GM19240 (cell line): Measurements from ENCODE around the gene SLC4A4.

ENCODE experiments used
- DNase-seq: peaks from one replicate; pipeline ENCODE4 v3.0.0; 2011; ENCODE audit warnings: low spot score; ENCODE audit not compliant: insufficient read length

Gene SLC4A4

DNA sequence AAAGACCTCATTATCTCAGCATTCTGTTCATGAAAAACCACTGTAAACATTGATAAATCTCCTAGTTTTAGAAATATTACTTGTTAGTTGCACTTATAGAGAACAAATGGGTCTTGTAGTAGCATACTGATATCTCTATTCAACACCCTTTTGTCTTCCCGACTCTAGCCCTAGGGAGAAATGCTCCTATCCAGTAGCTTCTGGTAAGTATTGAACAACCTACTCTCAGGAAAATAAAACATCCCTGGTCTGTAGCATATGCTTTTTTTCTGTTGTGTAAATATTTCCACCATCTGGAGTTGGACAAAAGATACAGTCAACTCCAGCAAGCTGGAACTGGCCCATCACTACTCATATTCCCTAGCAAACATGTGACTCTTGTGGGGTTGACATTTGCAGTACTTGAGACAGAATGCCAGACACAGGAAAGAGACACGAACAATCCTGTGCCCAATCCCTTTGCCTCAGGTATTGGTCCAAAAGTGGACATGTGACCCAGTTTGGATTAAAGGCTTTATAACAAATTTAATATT is 256.8 kb downstream of the SLC4A4 start:
- DNase-seq = no peak

DNA sequence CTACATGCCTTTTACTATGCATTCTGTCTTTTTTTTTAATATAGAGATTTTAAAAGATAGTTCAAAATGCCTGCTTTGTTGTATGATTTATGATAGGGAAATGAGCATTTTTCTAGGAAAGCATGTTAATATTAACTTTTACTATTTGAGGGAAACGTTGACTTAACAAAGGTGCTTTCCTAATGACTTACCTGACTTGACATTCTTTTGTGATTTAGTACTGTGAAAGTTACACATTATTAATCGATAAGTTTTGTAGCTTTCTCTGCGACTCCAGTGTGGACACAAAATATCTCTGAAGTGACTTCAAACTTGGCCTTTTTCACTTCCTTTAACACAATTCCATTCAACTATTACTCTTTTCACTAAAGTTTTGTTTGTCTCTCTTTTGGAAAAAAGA is 260.8 kb downstream of the SLC4A4 start:
- no peak for DNase-seq

DNA sequence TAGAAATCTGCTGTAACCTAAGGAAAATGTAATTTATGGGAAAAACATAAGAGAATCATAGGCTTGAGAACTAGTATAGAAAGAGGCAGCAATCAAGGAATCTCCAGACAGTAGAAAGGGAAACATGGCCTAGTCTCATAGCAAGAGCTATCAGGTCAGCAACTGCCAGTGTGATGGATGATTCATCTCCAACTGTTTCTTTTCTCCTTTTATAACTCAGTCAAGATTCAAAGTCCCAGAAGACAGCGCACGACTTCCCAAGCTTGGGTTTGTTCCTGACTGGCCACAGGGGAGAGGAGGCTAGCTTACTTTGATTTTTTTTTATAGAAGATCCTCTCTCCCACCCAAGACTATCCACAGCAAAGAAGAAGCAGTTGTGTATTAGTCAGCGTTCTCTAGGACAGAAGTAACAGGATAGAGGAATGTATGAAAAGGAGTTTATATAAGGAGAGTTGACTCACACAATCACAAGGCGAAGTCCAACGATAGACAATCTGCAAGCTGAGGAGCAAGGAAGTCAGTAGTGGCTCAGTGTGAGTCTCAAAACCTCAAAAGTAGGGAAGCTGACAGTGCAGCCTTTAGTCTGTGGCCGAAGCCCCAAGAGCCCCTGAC is 263.6 kb downstream of the SLC4A4 start:
- DNase-seq = no peak

DNA sequence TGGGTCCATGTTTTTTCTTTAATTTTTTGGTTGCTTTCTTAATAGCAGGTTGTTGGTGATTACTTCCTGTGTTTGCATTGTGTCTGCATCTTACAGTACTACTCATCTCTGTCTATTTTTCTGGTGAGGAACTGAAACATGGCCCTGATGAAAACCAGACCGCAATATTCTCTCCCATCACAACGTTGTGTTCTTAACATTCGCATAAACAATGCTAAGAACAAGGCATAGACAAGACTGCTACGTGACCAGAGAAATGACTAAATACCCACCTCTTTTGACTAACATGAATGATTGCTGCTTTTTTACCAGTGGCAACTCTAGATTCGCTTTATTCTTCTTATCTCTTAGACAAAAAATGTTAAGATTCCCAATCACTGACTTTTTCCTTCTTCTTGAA is 266.0 kb downstream of the SLC4A4 start:
- DNase-seq = peak; percentile 1

DNA sequence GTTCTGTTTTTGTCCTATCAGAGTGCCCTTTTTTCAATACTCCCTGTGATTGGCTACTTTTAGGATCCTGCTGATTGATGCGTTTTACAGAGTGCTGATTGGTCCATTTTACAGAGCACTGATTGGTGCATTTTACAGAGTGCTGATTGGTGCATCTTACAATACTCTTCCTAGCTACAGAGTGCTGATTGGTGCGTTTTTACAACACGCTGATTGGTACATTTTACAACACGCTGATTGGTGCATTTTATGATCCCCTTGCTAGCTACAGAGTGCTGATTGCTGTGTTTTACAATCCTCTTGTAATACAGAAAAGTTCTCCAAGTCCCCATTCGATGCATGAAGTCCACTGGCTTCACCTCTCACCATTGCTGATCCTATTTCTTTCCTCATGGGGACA is 268.3 kb downstream of the SLC4A4 start:
- DNase-seq = no peak

DNA sequence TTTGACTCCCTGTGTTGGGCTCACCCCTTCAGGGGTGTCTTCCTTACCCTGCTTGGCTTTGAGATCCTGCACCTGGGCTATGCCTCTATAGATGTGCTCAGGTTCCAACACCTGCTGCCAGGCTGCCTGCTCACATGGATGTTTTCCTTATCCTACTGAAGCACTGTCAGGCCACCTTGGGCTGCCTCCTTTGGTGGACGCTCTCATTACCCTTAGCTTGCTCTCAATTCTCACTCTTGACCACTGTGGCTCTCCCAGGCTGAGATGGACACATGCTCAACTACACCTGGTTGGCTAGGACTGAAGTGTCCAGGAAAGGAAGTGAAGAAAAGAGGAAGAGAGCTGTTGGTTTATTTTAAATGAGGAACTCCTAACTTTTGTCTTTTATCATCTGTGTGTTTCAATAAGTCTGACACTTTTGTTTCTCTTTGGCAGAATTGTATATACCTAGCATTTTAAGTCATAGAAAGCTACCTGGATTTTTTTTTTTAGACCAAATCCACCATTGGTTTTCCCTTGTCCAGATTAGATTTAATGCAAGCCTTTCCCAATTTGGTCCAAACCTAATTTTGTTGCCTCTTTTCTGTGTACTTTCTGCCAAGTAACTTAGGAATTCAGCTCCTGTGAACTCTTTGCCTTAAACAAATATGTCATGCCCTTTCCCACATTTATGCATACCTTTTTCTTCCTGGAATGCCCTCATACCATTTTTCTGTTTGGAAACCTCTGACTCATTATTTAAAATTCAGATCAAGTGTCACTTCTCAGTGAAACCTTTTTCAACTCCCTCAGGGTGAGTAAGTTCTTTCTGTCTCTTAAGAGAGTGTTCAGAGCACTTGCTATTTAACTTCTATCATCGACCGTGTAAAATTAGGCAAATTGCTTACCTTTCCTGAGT is 269.2 kb downstream of the SLC4A4 start:
- DNase-seq = no peak

DNA sequence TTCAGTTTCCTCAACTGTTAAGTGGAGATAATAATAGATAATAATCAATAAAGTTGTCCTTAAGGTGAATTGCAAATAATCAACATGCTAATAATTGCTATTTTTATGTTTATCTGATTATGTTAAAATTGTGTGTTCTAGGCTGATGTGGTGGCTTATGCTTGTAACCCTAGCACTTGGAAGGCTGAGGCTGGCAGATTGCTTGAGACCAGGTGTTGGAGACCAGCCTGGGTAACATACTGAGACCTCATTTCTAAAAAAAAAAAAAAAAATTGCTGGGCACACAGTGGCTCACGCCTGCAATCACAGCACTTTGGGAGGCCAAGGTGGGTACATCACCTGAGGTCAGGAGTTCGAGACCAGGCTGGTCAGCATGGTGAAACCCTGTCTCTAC is 269.9 kb downstream of the SLC4A4 start:
- DNase-seq = no peak

DNA sequence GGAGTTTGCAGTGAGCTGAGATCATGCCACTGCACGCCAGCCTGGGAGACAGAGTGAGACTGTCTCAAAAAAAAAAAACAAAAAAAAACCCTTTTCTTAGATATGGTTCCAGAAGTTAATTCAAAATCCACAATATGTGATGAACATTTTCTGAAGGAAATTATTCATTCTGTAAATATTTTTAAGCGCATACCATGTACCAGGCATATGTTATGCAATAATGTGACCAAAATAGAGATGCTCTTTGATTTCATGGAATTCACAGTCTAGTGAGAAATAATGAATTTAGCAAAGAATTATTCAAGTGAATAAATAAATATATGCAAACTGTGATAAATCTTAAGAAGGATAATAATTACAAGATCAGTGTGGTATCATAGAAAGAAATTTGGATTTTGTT is 270.3 kb downstream of the SLC4A4 start:
- DNase-seq = no peak

DNA sequence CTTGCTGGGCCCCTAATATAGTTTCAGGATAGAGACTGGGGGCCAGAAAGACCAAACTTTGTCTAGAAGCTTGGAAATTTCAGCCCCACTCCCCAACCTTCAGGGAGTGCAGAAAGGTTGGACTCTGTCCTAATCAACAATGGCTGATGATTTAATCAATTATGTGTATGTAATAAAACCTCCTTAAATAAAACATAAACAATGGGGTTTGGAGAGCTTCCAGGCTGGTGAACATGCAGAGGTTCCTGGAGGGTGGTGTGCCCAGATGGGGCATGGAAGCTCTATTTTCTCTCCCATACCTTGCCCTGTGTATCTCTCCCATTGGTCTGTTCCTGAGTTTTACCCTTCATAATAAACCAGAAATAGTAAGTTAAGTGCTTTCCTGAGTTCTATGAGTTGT is 270.8 kb downstream of the SLC4A4 start:
- DNase-seq = no peak

DNA sequence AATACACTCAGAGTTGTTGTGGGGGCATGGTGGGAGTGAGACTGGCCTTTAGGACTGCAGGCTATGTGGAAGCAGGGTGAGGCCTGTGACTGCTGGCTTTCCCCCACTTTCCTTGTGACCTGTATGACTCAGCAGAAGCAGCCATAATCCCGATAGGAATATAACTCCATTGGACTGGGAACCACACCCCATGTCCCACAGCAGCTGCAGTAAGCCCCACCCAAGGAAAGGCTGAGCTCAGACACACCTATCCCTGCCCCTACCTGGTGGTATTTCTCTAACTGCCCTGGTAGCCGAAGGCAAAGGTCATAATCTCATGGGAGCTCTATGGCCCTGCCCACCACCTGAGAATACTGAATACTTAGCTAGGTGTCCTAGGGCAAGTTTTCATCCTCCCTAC is 275.8 kb downstream of the SLC4A4 start:
- no peak for DNase-seq

DNA sequence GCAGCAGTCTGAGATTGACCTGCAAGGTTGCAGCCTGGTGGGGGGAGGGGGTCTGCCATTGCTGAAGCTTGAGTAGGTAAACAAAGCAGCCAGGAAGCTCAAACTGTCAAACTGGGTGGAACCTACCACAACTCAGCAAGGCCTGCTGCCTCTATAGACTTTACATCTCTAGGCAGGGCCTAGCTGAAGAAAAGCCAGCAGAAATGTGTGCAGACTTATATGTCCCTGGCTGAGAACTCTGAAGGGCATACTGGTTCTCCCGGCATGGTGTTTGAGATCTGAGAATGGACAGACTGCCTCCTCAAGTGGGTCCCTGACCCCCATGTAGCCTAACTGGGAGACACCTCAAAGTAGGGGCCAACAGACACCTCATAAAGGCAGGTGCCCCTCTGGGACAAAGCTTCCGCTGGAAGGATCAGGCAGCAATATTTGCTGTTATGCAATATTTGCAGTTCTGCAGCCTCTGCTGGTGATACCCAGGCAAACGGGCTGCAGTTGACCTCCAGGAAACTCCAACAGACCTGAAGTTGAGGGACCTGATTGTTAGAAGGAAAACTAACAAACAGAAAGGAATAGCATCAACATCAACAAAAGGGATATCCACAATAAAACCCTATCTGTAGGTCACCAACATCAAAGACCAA is 277.5 kb downstream of the SLC4A4 start:
- no peak for DNase-seq
